ENCODE data around the gene PNKD. TPM values are rescaled to one million over a fixed set of nuclear protein-coding genes. Genes with fewer than 3 reads are reported as not detected.

Gene PNKD
- total RNA-seq, 1 experiment from 2014 or later: 40.2 TPM

GRCh38 chr2:218315397-218315796 lies 45.1 kb downstream of the PNKD start:
- no peak for DNase-seq (ENCODE audit: low spot score)

DNA sequence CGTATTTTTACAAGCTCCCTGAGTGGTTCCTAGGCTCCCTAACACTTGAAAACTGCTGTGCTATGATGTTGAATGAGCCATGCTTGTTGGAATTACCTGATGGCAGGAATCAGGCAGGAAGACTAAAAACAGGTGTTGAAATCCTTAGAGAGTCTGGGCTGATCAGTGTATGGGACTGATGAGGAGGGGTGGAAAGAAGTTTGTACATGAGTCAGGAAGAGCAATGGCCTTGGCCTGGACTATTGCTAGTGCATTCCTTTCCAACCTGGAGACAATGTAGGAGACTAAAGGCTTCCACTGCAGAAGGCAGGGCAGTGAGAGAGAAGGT lies 46.9 kb downstream of the PNKD start:
- no peak for DNase-seq (ENCODE audit: low spot score)

DNA sequence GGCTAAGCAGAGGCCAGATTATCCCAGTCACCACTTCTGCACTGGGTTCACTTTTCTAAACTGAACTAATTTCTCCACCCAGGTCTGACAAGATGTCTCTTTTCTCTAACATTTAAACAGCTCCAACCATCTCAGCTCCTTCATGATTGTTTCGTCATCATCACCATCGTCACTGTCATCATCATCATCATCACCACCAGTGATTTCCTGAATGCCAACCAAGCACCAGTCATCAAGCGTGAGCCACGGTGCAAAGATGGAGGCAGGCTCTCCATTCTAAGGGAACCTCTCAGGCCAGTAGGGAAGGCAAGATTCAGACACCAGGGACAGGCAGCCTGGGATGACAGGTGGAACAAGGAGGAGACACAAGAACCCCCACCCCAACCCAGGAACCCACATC lies 47.5 kb downstream of the PNKD start:
- no peak for DNase-seq (ENCODE audit: low spot score)

- no peak for DNase-seq (ENCODE audit: low spot score)
Observed at GRCh38 chr2:218318241-218318640, 47.9 kb downstream of the PNKD start.

GRCh38 chr2:218319813-218320365 lies 49.6 kb downstream of the PNKD start:
- DNase-seq (ENCODE audit: low spot score): no peak

DNA sequence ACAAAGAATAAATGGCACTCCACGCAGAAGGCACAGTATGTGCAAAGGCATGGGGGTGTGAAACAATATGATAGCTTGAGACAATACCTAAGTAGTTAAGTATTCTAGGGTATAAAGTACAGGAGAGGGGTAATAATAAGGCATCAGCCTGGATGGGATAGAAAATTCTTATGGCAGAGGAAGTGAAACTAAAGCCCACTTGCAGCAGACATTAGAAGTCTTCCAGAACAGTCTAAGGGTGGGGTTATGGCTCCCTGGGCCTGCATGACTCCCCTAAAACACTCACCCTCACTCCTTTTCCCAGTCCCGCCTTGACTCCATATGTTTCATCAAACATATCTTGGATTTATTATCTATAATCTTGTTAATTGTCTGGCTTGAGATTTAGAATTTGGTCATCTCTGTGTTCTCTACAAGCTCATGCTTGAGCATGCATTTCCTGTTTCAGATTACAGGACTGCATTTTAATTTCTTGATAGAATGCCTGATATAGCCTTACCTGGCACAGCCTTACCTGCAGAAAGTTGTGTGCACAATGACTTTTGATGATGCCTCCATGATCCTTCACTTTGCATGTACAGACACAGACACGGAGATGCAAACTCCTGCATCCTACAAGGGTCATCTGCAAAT lies 50.5 kb downstream of the PNKD start:
- DNase-seq (ENCODE audit: low spot score): no peak

- DNase-seq (ENCODE audit: low spot score): peak; percentile 71
Observed at GRCh38 chr2:218322768-218323525, 52.6 kb downstream of the PNKD start.

DNA sequence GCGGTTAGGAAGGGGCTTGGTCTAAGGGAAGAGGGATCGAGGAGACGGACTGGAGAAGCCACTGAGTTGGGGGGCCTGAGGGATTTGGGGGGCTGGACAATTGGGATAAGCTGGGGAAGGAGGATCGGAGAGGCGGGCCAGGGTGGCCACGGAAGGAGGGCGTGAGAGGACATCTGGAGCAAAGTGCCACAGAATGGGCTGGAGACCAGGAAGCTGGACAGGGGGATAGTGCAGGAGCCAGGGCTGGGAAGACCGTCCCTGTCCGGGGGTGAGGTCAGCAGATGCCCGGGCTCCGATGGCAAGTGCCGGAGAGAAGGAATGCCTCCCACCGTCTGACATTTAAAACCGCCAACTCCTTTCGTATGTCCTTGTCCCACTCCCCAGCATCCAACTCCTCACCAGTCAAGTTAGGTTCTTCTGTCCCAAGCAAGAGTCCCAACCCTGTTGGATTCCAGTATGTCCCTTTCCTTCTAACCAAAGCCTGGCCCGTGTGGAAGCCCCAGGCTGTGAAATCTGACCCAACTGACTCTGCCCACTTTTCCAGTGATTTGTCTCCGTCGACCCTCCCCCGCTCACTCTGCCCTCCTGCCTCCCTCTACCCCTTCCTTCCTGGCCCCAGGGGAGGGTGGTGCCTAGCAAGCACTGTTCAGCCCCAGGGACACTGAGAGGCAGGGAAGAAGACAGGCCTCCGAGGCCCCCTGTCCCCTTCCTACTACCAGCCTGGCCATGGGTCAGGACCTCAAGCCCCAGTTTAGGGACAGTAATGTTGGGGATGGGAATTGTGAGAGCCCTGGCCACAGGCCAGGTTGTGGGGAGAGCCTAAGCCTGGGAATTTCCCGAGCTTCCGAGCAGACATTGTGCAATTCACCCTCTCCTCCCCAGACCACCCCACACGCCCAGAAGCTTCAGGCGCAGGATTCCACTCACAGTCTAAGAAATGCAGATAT lies 53.5 kb downstream of the PNKD start:
- peak; percentile 60 for DNase-seq (ENCODE audit: low spot score)

GRCh38 chr2:218325566-218326160 lies 55.3 kb downstream of the PNKD start:
- DNase-seq (ENCODE audit: low spot score): no peak

- DNase-seq (ENCODE audit: low spot score): no peak
Observed at GRCh38 chr2:218326315-218326714, 56.0 kb downstream of the PNKD start.

GRCh38 chr2:218327451-218328210 lies 57.3 kb downstream of the PNKD start:
- DNase-seq (ENCODE audit: low spot score): no peak

GRCh38 chr2:218328294-218328693 lies 58.0 kb downstream of the PNKD start:
- DNase-seq (ENCODE audit: low spot score): no peak

DNA sequence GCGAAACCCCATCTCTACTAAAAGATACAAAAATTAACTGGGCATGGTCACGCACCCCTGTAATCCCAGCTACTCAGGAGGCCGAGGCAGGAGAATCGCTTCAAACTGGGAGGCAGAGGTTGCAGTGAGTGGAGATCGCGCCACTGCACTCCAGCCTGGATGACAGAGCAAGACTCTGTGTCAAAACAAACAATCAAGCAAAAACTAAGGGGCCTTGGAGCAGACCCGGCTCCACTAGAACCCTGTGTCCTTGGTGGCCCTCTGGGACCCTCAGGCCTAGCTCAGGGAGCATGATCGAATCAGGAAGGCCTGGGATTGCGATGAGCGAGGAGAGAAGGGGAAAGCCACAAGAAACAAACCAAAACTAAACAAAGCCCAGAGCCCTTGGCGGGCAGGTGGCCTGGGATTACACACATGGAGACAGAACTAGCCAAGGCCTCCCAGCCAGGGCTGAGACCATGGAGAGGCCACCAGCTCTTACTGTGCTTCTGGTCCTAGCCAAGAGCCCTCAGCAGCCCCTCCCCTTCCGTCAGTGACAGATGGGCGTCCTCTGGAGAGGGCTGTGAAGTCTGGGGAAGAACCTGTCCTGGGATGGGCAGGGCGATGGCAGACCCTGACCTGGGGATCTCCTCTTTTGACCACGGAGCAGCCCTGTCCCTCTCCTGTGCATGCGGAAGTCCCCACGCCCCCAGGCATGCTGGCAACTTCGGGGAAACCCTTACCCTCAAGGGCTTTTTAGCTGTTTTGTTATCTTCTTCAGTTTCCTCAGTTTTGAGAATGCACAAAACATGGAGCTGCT lies 58.9 kb downstream of the PNKD start:
- no peak for DNase-seq (ENCODE audit: low spot score)

DNA sequence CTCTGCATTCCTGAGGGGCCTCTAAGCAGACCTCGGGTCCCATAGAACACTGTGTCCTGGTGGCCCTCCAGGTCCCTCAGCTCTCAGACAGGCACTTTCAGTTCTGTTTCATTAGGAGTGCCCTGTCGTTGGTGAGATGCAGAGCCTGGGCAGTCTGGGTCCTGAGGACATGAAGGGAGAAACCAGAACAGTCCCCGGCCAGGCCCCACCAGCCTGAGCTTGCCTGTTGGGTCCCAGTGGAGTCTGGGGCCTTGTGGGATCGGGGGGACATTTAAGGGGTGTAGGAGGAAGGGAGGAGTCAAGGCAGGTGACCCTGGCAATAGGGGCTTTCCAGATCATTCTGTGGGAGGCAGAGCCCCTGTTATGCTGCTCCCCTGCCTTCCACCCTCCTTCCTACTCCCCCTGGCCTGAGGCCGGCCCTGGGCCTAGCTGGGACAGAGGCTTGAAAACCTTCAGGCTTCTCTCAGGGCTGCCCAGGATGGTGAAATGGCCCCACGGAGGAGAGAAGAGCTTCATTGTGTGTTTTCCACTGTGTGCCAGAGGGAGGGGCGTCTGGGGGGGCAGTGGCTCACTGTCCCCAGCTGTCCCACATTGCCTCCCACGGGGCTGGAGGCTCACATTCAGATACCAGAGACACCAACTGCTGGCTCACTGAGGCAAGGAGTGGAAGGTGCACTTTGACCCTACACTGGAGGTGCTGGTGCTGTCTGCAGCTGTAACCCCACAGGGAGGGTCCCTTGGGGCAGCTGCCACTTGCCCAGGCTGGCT lies 59.7 kb downstream of the PNKD start:
- no peak for DNase-seq (ENCODE audit: low spot score)

DNA sequence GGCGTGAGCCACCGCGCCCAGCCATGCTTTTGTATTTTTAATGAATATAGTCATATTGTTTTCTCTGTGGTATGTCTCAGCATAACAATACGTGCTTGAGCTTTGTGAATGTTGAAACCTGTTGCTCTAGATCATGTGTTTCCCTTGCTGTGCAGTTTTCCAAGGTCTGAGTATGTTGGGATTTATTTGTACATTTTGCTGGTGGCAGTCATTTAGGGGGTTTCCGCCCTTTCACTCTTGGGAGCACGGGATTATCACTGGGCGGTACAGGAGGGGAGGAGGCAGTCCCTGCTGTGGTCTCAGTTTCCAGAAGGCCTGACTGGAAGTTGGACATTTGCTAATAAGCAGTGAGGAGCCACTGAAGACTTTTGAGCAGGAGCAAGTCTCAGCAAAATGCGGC lies 61.4 kb downstream of the PNKD start:
- DNase-seq (ENCODE audit: low spot score): no peak

DNA sequence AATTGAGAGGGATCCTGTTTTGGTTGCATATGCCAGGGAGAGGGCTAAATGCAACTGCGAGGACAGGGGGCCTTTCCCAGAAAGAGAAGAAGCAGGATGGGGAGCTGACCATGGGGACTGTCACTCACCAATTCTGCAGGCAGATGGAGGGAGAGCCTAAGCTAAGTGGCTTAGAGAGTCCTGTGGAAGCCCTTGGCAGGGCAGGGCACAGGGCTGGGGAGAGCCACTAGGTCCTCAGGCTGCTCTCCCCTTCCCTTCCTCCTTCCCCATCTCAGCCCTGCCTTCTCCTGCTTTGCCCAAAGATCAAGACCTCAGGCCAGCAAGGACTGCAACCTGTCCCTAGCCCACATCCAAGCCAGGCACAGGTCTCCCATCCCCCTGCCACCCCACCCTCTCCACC lies 62.0 kb downstream of the PNKD start:
- no peak for DNase-seq (ENCODE audit: low spot score)

- no peak for DNase-seq (ENCODE audit: low spot score)
Observed at GRCh38 chr2:218332920-218333645, 62.8 kb downstream of the PNKD start.

DNA sequence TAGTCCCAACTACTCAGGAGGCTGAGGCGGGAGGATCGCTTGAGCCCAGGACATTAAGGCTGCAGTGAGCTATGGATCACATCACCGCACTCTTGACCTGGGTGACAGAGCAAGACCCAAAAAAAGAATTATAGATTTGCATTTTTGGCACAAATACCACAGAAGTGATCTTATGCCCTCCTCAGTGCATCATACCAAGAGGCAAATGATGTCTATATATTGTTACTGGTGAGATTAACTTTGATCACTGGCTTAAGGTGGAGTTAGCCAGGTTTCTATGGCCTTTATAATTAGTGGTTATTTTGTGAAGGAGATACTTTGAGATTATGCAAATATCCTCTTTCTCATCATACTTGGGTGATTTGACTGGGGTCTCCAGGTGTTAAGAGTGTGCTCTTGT lies 64.2 kb downstream of the PNKD start:
- DNase-seq (ENCODE audit: low spot score): no peak

GRCh38 chr2:218340656-218341055 lies 70.3 kb downstream of the PNKD start:
- no peak for DNase-seq (ENCODE audit: low spot score)

Data from H4 (cell line).